Ovary (tissue), 9 donors: ENCODE data around the gene TF. TPM values are rescaled to one million over a fixed set of nuclear protein-coding genes. Genes with fewer than 3 reads are reported as not detected.

ENCODE experiments used
- DNase-seq, 5 donors: peaks; one replicate each; pipeline ENCODE4 v3.0.0-alpha.2; 2019 to 2020
- H3K27ac ChIP-seq, 2 donors: fragments of 200-600 bp; one replicate each; pipeline versions ENCODE4 v1.5.1 to v1.8.0; 2019 to 2022
- H3K27me3 ChIP-seq: fragments of 200-600 bp; one replicate; pipeline ENCODE4 v1.8.0; 2022
- H3K36me3 ChIP-seq: fragments of 200-600 bp; sonication (generic); one replicate; pipeline ENCODE4 v1.5.1; 2019
- H3K4me1 ChIP-seq: one replicate; pipeline ENCODE4 v1.8.1; 2013; ENCODE audit warnings: mild to moderate bottlenecking, moderate library complexity; ENCODE audit not compliant: insufficient read depth
- H3K4me3 ChIP-seq: fragments of 200-600 bp; sonication (generic); one replicate; pipeline ENCODE4 v1.5.1; 2017
- H3K9me3 ChIP-seq, 2 donors: fragments of 200-600 bp in 1 of 2; sonication (generic) in 1 of 2; one replicate each; pipeline versions ENCODE4 v1.5.1 to v1.8.1; 2013 to 2019; ENCODE audit warnings: mild to moderate bottlenecking in 1 of 2, moderate library complexity in 1 of 2
- EP300 ChIP-seq: sonication (generic); formaldehyde crosslinking; IDR thresholded peaks from one replicate; pipeline ENCODE4 v1.6.1; 2017; ENCODE audit warnings: antibody characterized with exemption
- POLR2A ChIP-seq: fragments of 450-650 bp; IDR thresholded peaks from one replicate; pipeline ENCODE4 v1.6.1; 2017; ENCODE audit warnings: antibody characterized with exemption, mild to moderate bottlenecking, moderate library complexity
- WGBS, 3 donors: extraction: QIAGEN DNeasy Blood & Tissue Kit in 1 of 3; methylation state at CpG; one replicate each; pipeline versions ENCODE4 v1.1.5 to v1.1.7; 2013 to 2017; 5-methylcytosine and 5-hydroxymethylcytosine counted together
- intact Hi-C, 4 donors: fragments of 100-400 bp; cut with DNase I; formaldehyde crosslinking; loops; one replicate each; pipeline versions ENCODE4 v1.11.0 to v1.15.1; 2022 to 2023
- polyA plus RNA-seq, 2 donors: library from polyadenylated mRNA; stranded (reverse); fragments of 200-250 nt in 1 of 2; fragments of 350-450 nt in 1 of 2; fragmentation: Illumina TruSeq in 1 of 2; extraction: RNeasy Lipid Tissue Mini Kit (QIAGEN cat#74804) in 1 of 2; gene quantifications; one replicate each; pipeline ENCODE4 v1.2.3, GENCODE V29; 2013 to 2014
- total RNA-seq, 7 donors: library from RNA; depleted of rRNA in 2 of 7; stranded (reverse); fragments of >200 nt in 2 of 7; fragmentation: NEBNext Ultra II Directional in 3 of 7; extraction: Animal tissue kit (Norgen Biotek cat#: 25700) in 3 of 7; gene quantifications; one replicate each; pipeline versions ENCODE4 v1.1.0 to v1.2.4, GENCODE V29; 2016 to 2023
- TF ChIP-seq, protein P1 (sequence below), 3 donors: fragments of 450-650 bp in 2 of 3; fragments of 200-600 bp in 1 of 3; IDR thresholded peaks; one replicate each; pipeline versions ENCODE4 v1.5.1 to v1.8.0; 2016 to 2022; ENCODE audit warnings: antibody characterized with exemption in 3 of 3, mild to moderate bottlenecking in 1 of 3
- donor health status: DM: no; HTN: no; CAD: no; lungs with moderate emphysema.
- donor health status: DM: no; HTN: no; CAD: no.
- donor health status: Bipolar disorder and iron deficiency.
- donor health status: DM: yes; HTN: yes; CAD: no.
- donor health status: DM: no; HTN: no; CAD: no.
- donor health status: DM: yes; HTN: yes; CAD: no.

TF gene
- total and polyA plus RNA-seq, 9 donors, result under 0.01 to 18.1 (median 2.0) TPM

DNA sequence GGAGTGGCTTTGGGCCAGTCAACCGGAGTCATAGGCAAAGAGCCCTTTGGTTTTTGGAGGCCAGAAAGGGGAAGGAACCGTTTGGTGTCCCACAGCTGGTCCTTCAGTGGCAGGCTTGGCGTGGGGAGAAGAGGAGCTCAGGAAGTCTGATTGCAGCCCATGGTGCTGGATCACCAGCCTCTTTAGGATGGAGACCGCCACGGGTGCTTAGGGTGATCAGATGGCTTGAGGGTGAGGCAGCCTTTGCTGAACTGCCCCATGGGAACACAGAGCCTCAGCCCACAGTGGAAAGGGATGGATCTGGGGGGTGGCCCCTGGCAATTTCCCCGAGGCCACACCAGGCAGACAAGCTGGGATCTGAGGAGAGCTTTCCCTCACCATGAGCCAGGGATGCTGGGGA, 45.8 kb upstream of the TF start:
- no peak for DNase-seq
- H3K27ac ChIP-seq, result no peak overlapping the region
- no peaks in the 10 kb centered on the region for H3K4me1 ChIP-seq
- TF ChIP-seq, protein P1, sequence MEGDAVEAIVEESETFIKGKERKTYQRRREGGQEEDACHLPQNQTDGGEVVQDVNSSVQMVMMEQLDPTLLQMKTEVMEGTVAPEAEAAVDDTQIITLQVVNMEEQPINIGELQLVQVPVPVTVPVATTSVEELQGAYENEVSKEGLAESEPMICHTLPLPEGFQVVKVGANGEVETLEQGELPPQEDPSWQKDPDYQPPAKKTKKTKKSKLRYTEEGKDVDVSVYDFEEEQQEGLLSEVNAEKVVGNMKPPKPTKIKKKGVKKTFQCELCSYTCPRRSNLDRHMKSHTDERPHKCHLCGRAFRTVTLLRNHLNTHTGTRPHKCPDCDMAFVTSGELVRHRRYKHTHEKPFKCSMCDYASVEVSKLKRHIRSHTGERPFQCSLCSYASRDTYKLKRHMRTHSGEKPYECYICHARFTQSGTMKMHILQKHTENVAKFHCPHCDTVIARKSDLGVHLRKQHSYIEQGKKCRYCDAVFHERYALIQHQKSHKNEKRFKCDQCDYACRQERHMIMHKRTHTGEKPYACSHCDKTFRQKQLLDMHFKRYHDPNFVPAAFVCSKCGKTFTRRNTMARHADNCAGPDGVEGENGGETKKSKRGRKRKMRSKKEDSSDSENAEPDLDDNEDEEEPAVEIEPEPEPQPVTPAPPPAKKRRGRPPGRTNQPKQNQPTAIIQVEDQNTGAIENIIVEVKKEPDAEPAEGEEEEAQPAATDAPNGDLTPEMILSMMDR (IDR thresholded peaks at IDR 0.05), result no peak
- no peak for TF ChIP-seq POLR2A
- no peak for TF ChIP-seq EP300
- H3K4me3 ChIP-seq, result no peak overlapping the region
- H3K36me3 ChIP-seq, result no peaks in the 10 kb centered on the region
- WGBS, 3 donors, result 79 to 86% (median 83%) methylated on average over 6 of the region's 6 CpGs
- H3K9me3 ChIP-seq, result no peaks in the 10 kb centered on the region
- no peaks in the 10 kb centered on the region for H3K27me3 ChIP-seq
- intact Hi-C loops, result no loop called here

DNA sequence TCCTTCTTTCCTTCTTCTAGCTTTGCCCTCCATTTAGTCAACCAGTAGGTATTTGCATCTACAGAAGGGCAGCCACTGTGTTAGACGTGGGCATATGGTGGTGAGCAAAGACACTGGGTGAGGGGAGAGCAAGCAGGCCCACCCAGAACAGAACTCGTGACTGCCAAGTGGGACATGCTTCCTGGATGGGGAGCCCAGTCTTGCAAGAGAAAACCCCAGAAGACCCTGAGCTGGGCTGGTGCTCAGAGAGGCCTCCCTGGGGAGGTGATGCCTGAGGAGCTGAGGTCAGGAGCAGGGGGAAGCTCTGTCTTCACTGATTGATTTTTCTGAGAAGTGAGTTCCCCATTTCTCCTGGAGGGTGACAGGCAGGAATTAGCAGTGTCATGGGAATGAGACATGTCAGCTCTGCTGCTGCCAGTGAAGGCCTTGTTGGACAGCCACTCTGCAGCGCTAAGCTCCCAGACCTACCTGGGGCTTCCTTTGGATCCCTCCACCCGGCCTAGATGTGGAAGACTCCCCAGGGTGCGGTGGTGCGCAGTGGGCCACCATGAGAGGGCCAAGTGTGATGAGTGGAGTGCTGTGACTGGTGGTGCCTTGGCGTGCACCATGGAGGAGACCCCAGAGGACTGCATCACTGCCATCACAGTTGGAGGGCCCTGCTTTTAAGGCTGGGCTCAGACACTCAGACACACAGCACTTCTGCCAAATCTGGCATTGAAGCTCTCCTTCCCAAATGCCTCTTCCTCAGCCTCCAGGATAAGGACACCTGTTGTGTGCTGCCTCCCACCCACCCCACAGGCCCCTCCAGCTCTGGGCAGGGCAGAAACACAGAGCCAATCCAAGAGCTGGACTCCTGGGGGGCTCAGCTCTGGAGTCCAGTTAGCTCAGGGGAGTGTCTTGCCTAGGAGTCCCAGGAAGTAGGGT, 44.5 kb upstream of the TF start:
- no peaks in the 10 kb centered on the region for H3K36me3 ChIP-seq
- intact Hi-C loops, result no loop called here

DNA sequence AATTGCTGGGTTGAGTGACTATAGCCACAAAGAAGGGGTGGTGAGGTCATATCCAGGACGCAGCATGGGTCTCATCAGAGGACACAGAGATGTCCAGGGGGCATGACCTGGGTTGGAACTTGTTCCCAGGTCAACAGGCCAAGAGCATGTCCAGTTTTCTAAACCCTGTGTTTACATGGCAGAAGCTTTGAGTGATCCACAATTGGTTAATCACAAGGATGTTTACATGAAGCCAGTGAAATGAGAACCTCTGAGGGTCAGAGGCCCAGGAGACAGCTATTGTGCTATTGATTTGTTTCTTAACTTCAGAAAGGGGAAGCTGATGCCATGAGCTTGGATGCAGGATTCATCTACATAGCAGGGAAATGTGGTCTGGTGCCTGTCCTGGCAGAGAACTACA, 42.3 kb upstream of the TF start:
- no peaks in the 10 kb centered on the region for H3K27me3 ChIP-seq
- H3K36me3 ChIP-seq, result no peaks in the 10 kb centered on the region
- H3K9me3 ChIP-seq, result no peaks in the 10 kb centered on the region
- intact Hi-C loops, result no loop called here
- TF ChIP-seq, protein P1 (IDR thresholded peaks at IDR 0.05), result no peak
- no peak for TF ChIP-seq POLR2A
- TF ChIP-seq EP300, result no peak
- H3K4me3 ChIP-seq, result no peak overlapping the region
- no peak for DNase-seq
- no peak overlapping the region for H3K27ac ChIP-seq
- 44 to 54% (median 49%) methylated on average over 1 of the region's 1 CpG for WGBS, 3 donors
- no peaks in the 10 kb centered on the region for H3K4me1 ChIP-seq

More for the DNA sequence above, 44.5 kb upstream of the TF start:
- Histone ChIP-seq H3K27ac (no peak overlapping the region), H3K4me3 (no peak overlapping the region), H3K27me3 (no peaks in the 10 kb centered on the region), H3K9me3 (no peaks in the 10 kb centered on the region), H3K4me1 (no peaks in the 10 kb centered on the region)
- TF ChIP-seq, protein P1 (IDR thresholded peaks at IDR 0.05), result no peak
- no peak for TF ChIP-seq POLR2A
- no peak for TF ChIP-seq EP300
- WGBS, 3 donors, result 82 to 91% (median 87%) methylated on average over 7 of the region's 7 CpGs
- DNase-seq, result no peak

DNA sequence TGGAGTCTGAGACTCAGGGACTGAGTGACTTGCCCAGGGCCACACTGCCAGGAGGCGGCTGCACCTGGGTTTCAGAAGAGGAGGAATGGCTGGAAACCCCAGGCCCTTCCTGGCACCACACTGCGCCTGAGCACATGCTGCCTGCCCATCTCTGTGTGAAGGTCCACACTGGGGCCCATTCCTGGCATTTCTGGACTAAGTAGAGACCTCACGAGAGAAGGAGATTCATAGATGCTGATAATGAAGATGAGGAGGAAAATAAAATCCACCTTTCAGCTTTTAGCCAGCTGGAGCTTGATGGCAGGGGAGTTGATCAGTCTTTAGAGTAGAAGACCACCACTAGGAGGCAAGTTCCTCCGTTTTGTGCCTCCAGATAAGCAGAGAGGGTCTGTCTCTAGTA, 40.2 kb upstream of the TF start:
- no peaks in the 10 kb centered on the region for H3K36me3 ChIP-seq
- 60 to 74% (median 73%) methylated on average over 4 of the region's 4 CpGs for WGBS, 3 donors
- no peak for DNase-seq
- H3K27me3 ChIP-seq, result no peaks in the 10 kb centered on the region
- no peaks in the 10 kb centered on the region for H3K4me1 ChIP-seq
- no peak for TF ChIP-seq EP300
- TF ChIP-seq, protein P1 (IDR thresholded peaks at IDR 0.05), result no peak
- intact Hi-C loops, result no loop called here
- no peak overlapping the region for H3K27ac ChIP-seq
- no peaks in the 10 kb centered on the region for H3K9me3 ChIP-seq
- H3K4me3 ChIP-seq, result no peak overlapping the region
